H9 (cell line): Measurements from ENCODE around the gene BRAF. TPM values are rescaled to one million over a fixed set of nuclear protein-coding genes. Genes with fewer than 3 reads are reported as not detected.

Source experiments
- DNase-seq: peaks from one replicate; pipeline ENCODE4 v3.0.0-alpha.2; 2017
- H2AFZ ChIP-seq: one replicate; pipeline ENCODE4 v1.6.1; 2013; ENCODE audit warnings: mild to moderate bottlenecking, low read length, control low read depth, moderate library complexity
- H2AK5ac ChIP-seq: 2 replicates; pipeline ENCODE4 v1.6.1; 2013; ENCODE audit warnings: low read length, control low read depth, mixed read lengths; ENCODE audit not compliant: insufficient read length
- H2BK120ac ChIP-seq: one replicate; pipeline ENCODE4 v1.6.1; 2013; ENCODE audit warnings: low read depth, mild to moderate bottlenecking, low read length, control low read depth, inconsistent platforms; ENCODE audit not compliant: poor library complexity, severe bottlenecking
- H2BK12ac ChIP-seq: 2 replicates; pipeline ENCODE4 v1.6.1; 2013; ENCODE audit warnings: low read length, control low read depth, mixed read lengths, low read depth; ENCODE audit not compliant: insufficient read length
- H2BK15ac ChIP-seq: 2 replicates; pipeline ENCODE4 v1.6.1; 2013; ENCODE audit warnings: low read depth, low read length, control low read depth
- H2BK20ac ChIP-seq: one replicate; pipeline ENCODE4 v1.6.1; 2013; ENCODE audit warnings: low read depth, mild to moderate bottlenecking, low read length, control low read depth, inconsistent platforms; ENCODE audit not compliant: poor library complexity, severe bottlenecking
- H2BK5ac ChIP-seq: 2 replicates; pipeline ENCODE4 v1.6.1; 2013; ENCODE audit warnings: low read length, control low read depth, mixed read lengths; ENCODE audit not compliant: insufficient read length
- H3K14ac ChIP-seq: 2 replicates; pipeline ENCODE4 v1.6.1; 2013; ENCODE audit warnings: low read length, control low read depth; ENCODE audit not compliant: insufficient read depth
- H3K18ac ChIP-seq: 2 replicates; pipeline ENCODE4 v1.6.1; 2013; ENCODE audit warnings: low read depth, mild to moderate bottlenecking, mixed read lengths, low read length, control low read depth; ENCODE audit not compliant: insufficient read length
- H3K23ac ChIP-seq: 2 replicates; pipeline ENCODE4 v1.6.1; 2013; ENCODE audit warnings: low read length, control low read depth, mixed read lengths, low read depth; ENCODE audit not compliant: insufficient read length
- H3K23me2 ChIP-seq: 2 replicates; pipeline ENCODE4 v1.6.1; 2013; ENCODE audit warnings: low read depth, mild to moderate bottlenecking, mixed read lengths, low read length, control low read depth; ENCODE audit not compliant: insufficient read length, poor library complexity, severe bottlenecking
- H3K27ac ChIP-seq: 2 replicates; pipeline ENCODE4 v1.5.1; 2013; ENCODE audit warnings: low read length, control low read depth, mixed read lengths, low read depth; ENCODE audit not compliant: insufficient read length
- H3K27me3 ChIP-seq: 2 replicates; pipeline ENCODE4 v1.6.1; 2013; ENCODE audit warnings: low read length, control low read depth, inconsistent platforms; ENCODE audit not compliant: insufficient read depth
- H3K4ac ChIP-seq: 2 replicates; pipeline ENCODE4 v1.6.1; 2013; ENCODE audit warnings: low read depth, mild to moderate bottlenecking, control low read depth, inconsistent platforms, low read length, moderate library complexity
- H3K4me1 ChIP-seq: 2 replicates; pipeline ENCODE4 v1.6.1; 2013; ENCODE audit warnings: low read length, control low read depth, inconsistent platforms; ENCODE audit not compliant: insufficient read depth
- H3K4me2 ChIP-seq: 2 replicates; pipeline ENCODE4 v1.6.1; 2013; ENCODE audit warnings: low read length, control low read depth, mixed read lengths; ENCODE audit not compliant: insufficient read length, insufficient read depth
- H3K56ac ChIP-seq: 2 replicates; pipeline ENCODE4 v1.6.1; 2013; ENCODE audit warnings: low read depth, mild to moderate bottlenecking, mixed read lengths, low read length, control low read depth; ENCODE audit not compliant: insufficient read length
- H3K79me1 ChIP-seq: 2 replicates; pipeline ENCODE4 v1.6.1; 2013; ENCODE audit warnings: low read depth, mild to moderate bottlenecking, moderate library complexity, low read length, control low read depth, inconsistent platforms; ENCODE audit not compliant: insufficient read depth, poor library complexity, severe bottlenecking
- H3K79me2 ChIP-seq: 2 replicates; pipeline ENCODE4 v1.6.1; 2013; ENCODE audit warnings: low read length, control low read depth, inconsistent platforms; ENCODE audit not compliant: insufficient read depth
- H3K9ac ChIP-seq: 2 replicates; pipeline ENCODE4 v1.6.1; 2013; ENCODE audit warnings: low read length, control low read depth, mixed read lengths; ENCODE audit not compliant: insufficient read length; ENCODE audit errors: extremely low read depth
- H3K9me3 ChIP-seq: one replicate; pipeline ENCODE4 v1.6.1; 2013; ENCODE audit warnings: low read depth, low read length, inconsistent platforms; ENCODE audit not compliant: control insufficient read depth
- H3T11ph ChIP-seq: one replicate; pipeline ENCODE4 v1.6.1; 2013; ENCODE audit warnings: mild to moderate bottlenecking, low read length, control low read depth, inconsistent platforms
- H4K20me1 ChIP-seq: one replicate; pipeline ENCODE4 v1.6.1; 2013; ENCODE audit not compliant: control insufficient read depth, insufficient read length, insufficient read depth
- H4K5ac ChIP-seq: 2 replicates; pipeline ENCODE4 v1.6.1; 2013; ENCODE audit warnings: low read depth, mild to moderate bottlenecking, mixed read lengths, low read length, control low read depth; ENCODE audit not compliant: insufficient read length
- H4K8ac ChIP-seq: replicated peaks from 2 replicates; pipeline ENCODE4 v1.6.1; 2013; ENCODE audit warnings: low read length, control low read depth, mixed read lengths, low read depth; ENCODE audit not compliant: insufficient read length
- H4K91ac ChIP-seq: 2 replicates; pipeline ENCODE4 v1.6.1; 2013; ENCODE audit warnings: low read depth, mild to moderate bottlenecking, moderate library complexity, mixed read lengths, low read length, control low read depth; ENCODE audit not compliant: insufficient read length
- H3K27ac Mint-ChIP-seq, 3 experiments: 2 replicates in 2 of 3; 3 replicates in 1 of 3; pipeline ENCODE4 v1.8.0; 2020 to 2021; ENCODE audit warnings: mixed read lengths in 3 of 3, mild to moderate bottlenecking in 1 of 3, moderate library complexity in 1 of 3
- H3K27me3 Mint-ChIP-seq: 2 replicates; pipeline ENCODE4 v1.8.0; 2021; ENCODE audit warnings: low read depth, mild to moderate bottlenecking, moderate library complexity, mixed read lengths
- H3K36me3 Mint-ChIP-seq, 3 experiments: 2 replicates in 2 of 3; 3 replicates in 1 of 3; pipeline ENCODE4 v1.8.0; 2020 to 2021; ENCODE audit warnings: low read depth in 3 of 3, mixed read lengths in 3 of 3; ENCODE audit not compliant: insufficient read depth in 1 of 3
- H3K4me1 Mint-ChIP-seq, 2 experiments: 2 replicates each; pipeline ENCODE4 v1.8.0; 2020; ENCODE audit warnings: mixed read lengths in 2 of 2
- H3K4me3 Mint-ChIP-seq, 2 experiments: 2 replicates in 1 of 2; 3 replicates in 1 of 2; pipeline ENCODE4 v1.8.0; 2020 to 2021; ENCODE audit warnings: mild to moderate bottlenecking in 2 of 2, mixed read lengths in 2 of 2, moderate library complexity in 1 of 2
- H3K9me3 Mint-ChIP-seq, 2 experiments: 2 replicates in 1 of 2; 3 replicates in 1 of 2; pipeline ENCODE4 v1.8.0; 2020; ENCODE audit warnings: mild to moderate bottlenecking in 2 of 2, mixed read lengths in 2 of 2, moderate library complexity in 1 of 2
- WGBS: extraction: QIAGEN DNeasy Blood & Tissue Kit; methylation state at CpG from one replicate; pipeline ENCODE4 v1.1.7; 2013; ENCODE audit warnings: missing lambda C conversion rate, low lambda C conversion rate, mixed read lengths; ENCODE audit not compliant: insufficient read length; ENCODE audit errors: extremely low coverage; 5-methylcytosine and 5-hydroxymethylcytosine counted together
- total RNA-seq: library from RNA; stranded (reverse); gene quantifications from 2 replicates; pipeline ENCODE4 v1.2.1, GENCODE V29; 2021
- TF ChIP-seq, protein P1 (sequence below): fragments of 200-600 bp; sonication (generic); conservative IDR thresholded peaks from 3 replicates; pipeline ENCODE4 v1.8.0; 2021; ENCODE audit warnings: antibody characterized with exemption, mild to moderate bottlenecking

Gene BRAF
- total RNA-seq, 1 experiment from 2014 or later: 32.9 TPM

DNA sequence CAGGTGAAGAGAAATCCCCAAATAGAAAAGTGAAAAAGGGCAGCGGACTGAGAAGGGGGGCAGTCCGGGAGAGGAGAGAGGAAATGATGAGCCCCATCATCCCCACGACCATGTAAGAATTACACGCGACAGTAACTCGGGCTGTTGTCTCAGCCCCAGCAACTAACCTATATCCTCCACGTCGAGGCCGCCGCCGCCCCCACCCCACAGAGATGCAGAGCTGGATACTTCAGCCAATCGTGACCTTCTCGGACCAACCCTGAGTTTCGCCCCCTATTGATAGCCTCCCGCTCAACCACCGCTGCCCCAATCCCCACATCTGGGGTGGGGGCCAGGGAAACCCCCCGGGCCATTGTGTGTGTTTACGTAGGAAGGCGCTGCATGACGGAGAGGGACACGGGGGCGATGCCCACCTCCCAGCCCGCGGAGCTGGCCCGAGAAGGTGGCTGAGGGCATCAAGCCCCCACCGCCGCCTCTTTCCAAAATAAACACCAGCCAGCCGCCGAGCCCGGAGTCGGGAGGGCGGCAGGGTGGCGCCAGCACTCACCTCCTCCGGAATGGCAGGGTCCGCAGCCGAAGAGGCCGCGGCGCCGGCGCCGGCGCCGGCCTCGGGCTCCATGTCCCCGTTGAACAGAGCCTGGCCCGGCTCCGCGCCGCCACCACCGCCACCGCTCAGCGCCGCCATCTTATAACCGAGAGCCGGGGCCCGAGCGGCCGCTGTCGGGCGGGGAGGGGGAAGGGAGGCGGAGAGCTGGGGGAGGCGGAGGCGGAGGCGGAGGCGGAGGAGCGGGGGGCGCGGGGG lies 509 bp downstream of the BRAF start:
- TF ChIP-seq, protein P1, sequence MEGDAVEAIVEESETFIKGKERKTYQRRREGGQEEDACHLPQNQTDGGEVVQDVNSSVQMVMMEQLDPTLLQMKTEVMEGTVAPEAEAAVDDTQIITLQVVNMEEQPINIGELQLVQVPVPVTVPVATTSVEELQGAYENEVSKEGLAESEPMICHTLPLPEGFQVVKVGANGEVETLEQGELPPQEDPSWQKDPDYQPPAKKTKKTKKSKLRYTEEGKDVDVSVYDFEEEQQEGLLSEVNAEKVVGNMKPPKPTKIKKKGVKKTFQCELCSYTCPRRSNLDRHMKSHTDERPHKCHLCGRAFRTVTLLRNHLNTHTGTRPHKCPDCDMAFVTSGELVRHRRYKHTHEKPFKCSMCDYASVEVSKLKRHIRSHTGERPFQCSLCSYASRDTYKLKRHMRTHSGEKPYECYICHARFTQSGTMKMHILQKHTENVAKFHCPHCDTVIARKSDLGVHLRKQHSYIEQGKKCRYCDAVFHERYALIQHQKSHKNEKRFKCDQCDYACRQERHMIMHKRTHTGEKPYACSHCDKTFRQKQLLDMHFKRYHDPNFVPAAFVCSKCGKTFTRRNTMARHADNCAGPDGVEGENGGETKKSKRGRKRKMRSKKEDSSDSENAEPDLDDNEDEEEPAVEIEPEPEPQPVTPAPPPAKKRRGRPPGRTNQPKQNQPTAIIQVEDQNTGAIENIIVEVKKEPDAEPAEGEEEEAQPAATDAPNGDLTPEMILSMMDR: peak; percentile 63
- Histone ChIP-seq H3K27ac (no peak overlapping the region), H4K5ac (no peak overlapping the region), H2BK120ac (peak overlapping the region; percentile 76), H3K79me2 (peaks cover 7% of the 10 kb centered on the region; the same call in 1 of the 2 replicates), H2BK20ac (no peak overlapping the region), H4K91ac (no peak overlapping the region), H3K56ac (no peak overlapping the region), H4K8ac (no peak overlapping the region), H3K27me3 (no peaks in the 10 kb centered on the region), H3K4me2 (peak overlapping the region; percentile 99), H3K23ac (no peak overlapping the region), H3K23me2 (peaks cover 12% of the 10 kb centered on the region), H2BK12ac (no peak overlapping the region), H3K14ac (peak overlapping the region; percentile 74), H2BK15ac (no peak overlapping the region), H4K20me1 (no peaks in the 10 kb centered on the region), H2BK5ac (no peak overlapping the region), H2AFZ (no peak overlapping the region), H3K4ac (no peak overlapping the region; the same call in 1 of the 2 replicates), H3K4me1 (no peaks in the 10 kb centered on the region), H2AK5ac (no peak overlapping the region), H3K79me1 (no peaks in the 10 kb centered on the region), H3K9ac (peak overlapping the region; percentile 65), H3K9me3 (no peaks in the 10 kb centered on the region), H3K18ac (peak overlapping the region; percentile 95), H3T11ph (no peak overlapping the region)
- H3K9me3 Mint-ChIP-seq: no peaks in the 10 kb centered on the region; a peak in 2 of 5 replicates
- no CpG with 5 or more reads among the region's 69 CpGs for WGBS
- peaks cover 0 to 6% of the 10 kb centered on the region in 2 experiments; a peak in 1 of 4 replicates for H3K4me1 Mint-ChIP-seq
- peaks cover 2% of the 10 kb centered on the region; the same call in 1 of the 2 replicates for H3K27me3 Mint-ChIP-seq
- no peak overlapping the region for H3K27ac Mint-ChIP-seq
- DNase-seq: peak; percentile 84
- H3K36me3 Mint-ChIP-seq: no peaks in the 10 kb centered on the region
- no peak overlapping the region for H3K4me3 Mint-ChIP-seq
